NCI-H2196 (cell line): ENCODE measurements around the gene KLHL9.
"Not testable (repeated sequence)": the region's sequence is repeated elsewhere in the genome, so short reads cannot be mapped to it uniquely, and the experiment has no call there.

Experiments used
- DNase-seq: peaks from one replicate; lab custom pipeline; 2025; ENCODE audit not compliant: unreplicated experiment; lab: John Stamatoyannopoulos, UW

Gene KLHL9, protein sequence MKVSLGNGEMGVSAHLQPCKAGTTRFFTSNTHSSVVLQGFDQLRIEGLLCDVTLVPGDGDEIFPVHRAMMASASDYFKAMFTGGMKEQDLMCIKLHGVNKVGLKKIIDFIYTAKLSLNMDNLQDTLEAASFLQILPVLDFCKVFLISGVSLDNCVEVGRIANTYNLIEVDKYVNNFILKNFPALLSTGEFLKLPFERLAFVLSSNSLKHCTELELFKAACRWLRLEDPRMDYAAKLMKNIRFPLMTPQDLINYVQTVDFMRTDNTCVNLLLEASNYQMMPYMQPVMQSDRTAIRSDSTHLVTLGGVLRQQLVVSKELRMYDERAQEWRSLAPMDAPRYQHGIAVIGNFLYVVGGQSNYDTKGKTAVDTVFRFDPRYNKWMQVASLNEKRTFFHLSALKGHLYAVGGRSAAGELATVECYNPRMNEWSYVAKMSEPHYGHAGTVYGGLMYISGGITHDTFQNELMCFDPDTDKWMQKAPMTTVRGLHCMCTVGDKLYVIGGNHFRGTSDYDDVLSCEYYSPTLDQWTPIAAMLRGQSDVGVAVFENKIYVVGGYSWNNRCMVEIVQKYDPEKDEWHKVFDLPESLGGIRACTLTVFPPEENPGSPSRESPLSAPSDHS

GRCh38 chr9:21334701-21335632 is at the start of gene KLHL9:
Gene KLHL9, minus strand, starts transcription at chr9:21335404. Its CDS starts 545 bp downstream, at chr9:21334859.
- peak; percentile 88 for DNase-seq

GRCh38 chr9:21383627-21384026 is 48.4 kb upstream of the KLHL9 start:
- DNase-seq, result no peak

DNA sequence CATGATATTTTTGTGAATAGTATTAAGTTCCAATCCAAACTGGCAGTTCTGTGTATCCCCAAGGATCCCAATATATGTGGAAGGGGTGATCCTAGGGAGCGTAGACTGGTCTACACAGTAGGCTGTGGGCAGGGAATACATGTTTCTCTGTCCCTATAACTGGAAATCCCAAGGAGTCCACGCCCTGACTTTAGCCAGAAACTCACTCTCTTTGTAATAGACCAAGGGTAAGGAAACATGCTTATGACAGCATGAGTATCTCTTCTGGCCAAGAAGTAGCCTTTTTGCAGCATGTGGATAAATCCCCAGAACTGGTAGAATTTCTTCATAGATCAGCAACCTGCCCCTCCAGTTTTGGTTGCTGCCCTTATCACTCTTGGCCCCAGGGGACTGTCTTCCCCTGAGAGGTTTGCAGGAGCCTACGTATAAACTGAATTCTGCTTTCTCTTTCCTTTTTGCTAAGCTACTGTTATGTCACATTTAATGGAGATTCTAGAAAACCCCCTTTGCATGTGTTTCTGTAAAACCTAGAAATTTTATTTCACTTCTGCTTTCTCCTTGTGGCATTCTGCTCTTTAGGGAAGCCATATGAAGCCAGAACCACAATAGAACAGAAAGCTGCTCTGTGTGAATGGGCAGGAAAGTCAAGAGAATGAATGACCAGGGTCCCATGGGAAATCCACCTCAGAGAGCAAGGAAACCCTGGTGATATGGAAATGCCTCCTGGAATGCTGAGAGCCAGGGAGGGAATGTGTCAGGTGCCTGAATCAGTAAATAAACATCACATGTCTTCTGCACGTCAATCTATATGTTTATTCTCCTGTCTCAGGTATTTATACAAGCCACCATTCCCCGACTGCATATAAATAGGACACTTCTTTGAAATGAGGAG is 46.5 kb upstream of the KLHL9 start:
- no peak for DNase-seq

GRCh38 chr9:21371467-21371866 is 36.3 kb upstream of the KLHL9 start:
- DNase-seq, result not testable (repeated sequence)

DNA sequence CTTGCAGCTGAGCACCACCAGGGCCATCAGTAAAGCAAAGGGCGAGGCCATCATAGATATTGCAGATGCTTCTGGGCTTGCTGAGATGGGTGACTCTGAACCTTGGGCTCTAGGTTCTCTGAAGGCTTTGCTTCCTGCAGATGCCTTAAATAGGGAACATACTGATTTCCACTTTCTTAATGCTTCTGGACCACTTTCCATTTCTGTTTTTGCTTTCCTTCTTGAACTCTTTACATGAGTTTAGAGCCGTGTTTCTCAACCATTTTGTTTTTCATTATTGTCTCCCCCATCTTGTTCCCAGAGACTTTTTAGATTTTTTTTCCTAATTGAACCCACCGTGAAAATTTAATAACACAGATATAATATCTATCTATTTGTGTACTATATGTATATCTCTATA is 32.8 kb upstream of the KLHL9 start, which contains the start of gene IFNA13:
Gene IFNA13 (minus strand): TSS at position 101 of the 400 bp plus-strand sequence. CDS start 47 bp downstream, at position 54.
- no peak for DNase-seq

GRCh38 chr9:21367169-21367568 is 32.0 kb upstream of the KLHL9 start:
- not testable (repeated sequence) for DNase-seq

DNA sequence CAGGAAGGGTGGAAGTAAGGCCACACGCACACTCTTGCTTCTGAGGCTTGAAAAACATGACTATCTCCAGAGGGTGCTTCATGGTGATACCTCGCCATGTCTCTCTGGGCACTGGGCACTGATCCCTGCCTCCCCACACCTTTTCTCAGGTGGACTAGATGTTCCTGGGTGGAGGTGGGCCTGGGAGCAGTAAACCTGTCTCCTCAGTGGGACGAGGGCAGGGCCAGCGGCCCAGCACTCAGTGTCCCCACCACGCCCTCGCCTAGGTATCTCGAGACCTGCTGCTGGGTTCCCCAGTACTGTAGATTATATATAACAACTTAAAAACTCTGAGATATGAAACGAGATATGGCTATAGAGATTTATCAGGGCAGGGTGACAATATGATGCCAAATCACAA is 27.1 kb upstream of the KLHL9 start:
- DNase-seq, result no peak

DNA sequence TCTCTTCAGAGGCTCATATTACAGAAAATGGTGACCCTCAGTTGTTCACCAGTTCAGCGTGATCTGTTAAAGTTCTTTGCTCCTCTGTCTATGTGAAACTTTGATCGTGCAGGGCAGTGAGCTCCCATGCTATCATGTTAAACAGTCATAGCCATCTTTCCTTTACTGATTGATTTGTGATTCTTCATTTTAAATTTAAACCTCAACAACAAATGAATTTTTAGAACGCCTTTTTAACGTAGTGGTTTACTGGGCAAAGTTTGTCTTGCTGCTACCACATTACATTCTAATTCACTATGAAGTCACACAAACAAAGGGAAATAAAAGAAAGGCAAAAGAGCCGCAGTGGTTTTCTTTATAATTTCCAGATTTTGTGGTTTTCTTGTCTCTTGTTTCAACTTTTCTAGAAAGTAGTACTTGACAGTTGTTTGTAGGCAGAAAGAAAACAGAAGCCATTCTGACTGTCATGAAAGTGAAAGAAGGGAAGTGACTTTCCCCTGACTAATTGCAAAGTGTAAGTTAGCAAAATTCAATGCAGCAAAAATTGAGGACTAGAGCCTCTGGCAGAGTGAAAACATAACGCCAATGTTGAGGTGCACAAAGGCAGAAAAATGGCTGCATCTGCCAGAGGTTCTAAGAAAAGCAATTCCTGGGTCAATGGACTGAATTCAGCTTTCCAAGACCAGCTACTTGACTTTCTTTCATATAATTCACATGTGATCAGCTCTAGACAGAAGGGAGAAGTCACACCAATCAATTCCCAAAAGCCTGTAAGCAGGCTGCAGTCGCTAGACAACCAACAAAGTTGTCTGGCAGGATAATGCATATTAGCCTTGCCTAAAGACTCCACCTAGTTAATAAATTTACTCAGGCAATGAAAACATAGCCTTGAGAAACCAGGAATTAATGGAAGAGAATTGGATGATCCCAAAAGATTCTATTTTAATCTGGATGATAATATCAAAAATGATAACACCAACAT is 22.6 kb upstream of the KLHL9 start:
- DNase-seq, result no peak

- no peak for DNase-seq
These were observed 15.6 kb upstream of the KLHL9 start, which contains the start of gene IFNA6 for GRCh38 chr9:21350787-21351186. Gene IFNA6, minus strand, starts transcription at chr9:21350887. Its CDS starts 0 bp downstream, at chr9:21350887.

DNA sequence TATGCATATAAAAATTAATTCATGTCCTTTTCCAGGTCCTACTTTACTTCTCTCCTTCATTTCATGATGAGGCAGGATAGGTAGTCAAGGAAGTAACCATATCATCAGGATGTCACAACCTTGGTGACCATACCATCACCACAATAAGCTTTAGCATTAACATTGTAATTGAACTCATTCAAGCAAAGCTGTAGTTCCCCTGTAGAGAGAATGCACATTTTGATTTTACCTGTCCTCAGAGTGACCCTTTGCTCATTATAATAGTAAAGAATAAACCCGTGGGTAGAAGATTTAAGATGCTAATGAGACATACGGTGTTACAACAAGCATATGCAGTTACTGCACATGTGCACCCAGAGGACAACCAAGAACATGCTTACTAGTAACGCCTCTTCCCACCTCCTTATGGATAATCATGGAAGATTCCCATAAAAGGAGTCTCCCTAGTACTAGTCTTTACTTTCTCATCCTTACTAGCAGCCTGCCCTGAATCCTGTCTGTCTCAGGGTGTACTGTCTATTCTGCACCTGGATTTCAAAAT is 13.3 kb upstream of the KLHL9 start:
- DNase-seq, result no peak

DNA sequence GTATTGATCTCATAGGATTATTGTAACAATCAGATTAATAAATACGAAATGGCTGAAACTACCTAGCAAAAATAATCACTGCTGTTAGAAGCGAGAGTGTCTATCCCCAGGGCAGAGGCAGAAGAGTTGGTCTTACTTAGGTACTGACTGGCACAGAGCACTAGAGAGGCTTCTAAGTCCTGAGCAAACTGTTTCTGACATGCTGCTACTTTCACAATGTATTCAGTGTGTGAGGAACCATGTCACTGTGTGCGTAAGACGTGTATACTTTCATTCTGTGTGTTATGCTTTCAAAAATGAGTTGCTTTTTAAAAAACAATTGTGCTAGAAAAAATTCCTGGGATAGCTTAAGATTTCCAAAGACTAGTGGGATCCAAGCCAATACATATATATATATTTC is 5.5 kb upstream of the KLHL9 start:
- no peak for DNase-seq

DNA sequence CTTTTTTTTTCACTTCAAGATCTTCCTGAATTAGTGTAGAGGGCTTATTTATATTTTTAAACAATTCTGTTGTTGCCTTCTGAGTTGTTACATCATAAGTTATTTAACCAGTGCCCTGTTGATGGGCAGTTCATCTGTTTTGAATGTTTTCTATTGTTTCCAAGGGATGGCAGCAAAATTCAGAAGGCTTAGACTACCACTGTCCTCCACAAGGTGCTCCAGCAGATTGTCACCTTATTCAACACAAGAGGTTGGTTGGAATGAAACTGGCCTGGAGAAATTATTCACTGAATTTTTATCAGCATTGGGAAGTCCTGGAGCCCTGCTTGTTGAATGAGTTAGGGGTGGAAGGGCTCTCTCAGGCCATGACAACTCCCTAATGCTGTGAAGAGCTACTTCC is 1.3 kb upstream of the KLHL9 start:
- DNase-seq, result no peak

GRCh38 chr9:21333226-21333625 is 2.0 kb downstream of the KLHL9 start:
- no peak for DNase-seq

- no peak for DNase-seq
These were observed 3.4 kb downstream of the KLHL9 start for GRCh38 chr9:21331676-21332402.

GRCh38 chr9:21326526-21327139 is 8.6 kb downstream of the KLHL9 start:
- peak; percentile 37 for DNase-seq

GRCh38 chr9:21324047-21324446 is 11.2 kb downstream of the KLHL9 start:
- DNase-seq, result no peak

GRCh38 chr9:21322911-21323461 is 12.2 kb downstream of the KLHL9 start:
- DNase-seq, result no peak
